Liver (tissue), 9 donors: ENCODE data around the gene CHST3. TPM values are rescaled to one million over a fixed set of nuclear protein-coding genes. Genes with fewer than 3 reads are reported as not detected.
"Not testable (repeated sequence)": the region's sequence is repeated elsewhere in the genome, so short reads cannot be mapped to it uniquely, and the experiment has no call there.

Source experiments
- DNase-seq: peaks from one replicate; pipeline ENCODE4 v3.0.0-alpha.2; 2017; ENCODE audit warnings: low spot score
- H3K27ac ChIP-seq, 2 donors: one replicate each; pipeline ENCODE4 v1.7.0; 2013; ENCODE audit warnings: inconsistent platforms in 2 of 2, low read length in 2 of 2, control low read depth in 1 of 2, low read depth in 1 of 2, mild to moderate bottlenecking in 1 of 2
- H3K27me3 ChIP-seq, 4 donors: one replicate each; pipeline versions ENCODE4 v1.6.1 to v1.7.0; 2013; ENCODE audit warnings: low read length in 3 of 4, inconsistent platforms in 1 of 4, mild to moderate bottlenecking in 1 of 4, moderate library complexity in 1 of 4; ENCODE audit not compliant: control insufficient read depth in 4 of 4, insufficient read depth in 4 of 4
- H3K36me3 ChIP-seq, 4 donors: one replicate each; pipeline versions ENCODE4 v1.6.1 to v1.7.0; 2013; ENCODE audit warnings: low read length in 3 of 4, mild to moderate bottlenecking in 3 of 4, low read depth in 1 of 4, moderate library complexity in 1 of 4; ENCODE audit not compliant: control insufficient read depth in 4 of 4, insufficient read depth in 3 of 4
- H3K4me1 ChIP-seq, 4 donors: one replicate each; pipeline versions ENCODE4 v1.6.1 to v1.7.0; 2013; ENCODE audit warnings: low read length in 3 of 4, mild to moderate bottlenecking in 3 of 4, moderate library complexity in 1 of 4; ENCODE audit not compliant: control insufficient read depth in 4 of 4, insufficient read depth in 4 of 4
- H3K4me3 ChIP-seq, 3 donors: one replicate each; pipeline versions ENCODE4 v1.6.1 to v1.7.0; 2013; ENCODE audit warnings: low read length in 3 of 3, control low read depth in 1 of 3, low read depth in 1 of 3, mild to moderate bottlenecking in 1 of 3
- H3K9ac ChIP-seq, 2 donors: one replicate each; pipeline ENCODE4 v1.7.0; 2013; ENCODE audit warnings: low read length in 2 of 2, mild to moderate bottlenecking in 2 of 2, moderate library complexity in 2 of 2, control low read depth in 1 of 2, low read depth in 1 of 2
- H3K9me3 ChIP-seq, 4 donors: one replicate each; pipeline versions ENCODE4 v1.6.1 to v1.7.0; 2013; ENCODE audit warnings: low read length in 3 of 4; ENCODE audit not compliant: control insufficient read depth in 4 of 4
- ATF3 ChIP-seq: IDR thresholded peaks from 2 replicates; pipeline ENCODE4 v1.6.1; 2016; ENCODE audit warnings: antibody characterized with exemption
- CTCF ChIP-seq: fragments of 150-350 bp; IDR thresholded peaks from 2 replicates; pipeline ENCODE4 v1.5.1; 2017; ENCODE audit warnings: improper control_type of control experiment, low read depth, low read length; ENCODE audit not compliant: missing input control
- EGR1 ChIP-seq, 2 donors: IDR thresholded peaks; 2 replicates each; pipeline ENCODE4 v1.6.1; 2016 to 2018; ENCODE audit warnings: antibody characterized with exemption in 2 of 2, low read depth in 2 of 2
- FOXA1 ChIP-seq: IDR thresholded peaks from 2 replicates; pipeline ENCODE4 v1.6.1; 2016; ENCODE audit warnings: antibody characterized with exemption
- FOXA2 ChIP-seq: IDR thresholded peaks from 2 replicates; pipeline ENCODE4 v1.6.1; 2016; ENCODE audit warnings: antibody characterized with exemption
- GABPA ChIP-seq, 2 donors: IDR thresholded peaks in 1 of 2; conservative IDR thresholded peaks in 1 of 2; 2 replicates each; pipeline ENCODE4 v1.6.1; 2016; ENCODE audit warnings: antibody characterized with exemption in 2 of 2, mild to moderate bottlenecking in 1 of 2, moderate library complexity in 1 of 2
- HNF4A ChIP-seq, 2 donors: conservative IDR thresholded peaks; 2 replicates each; pipeline ENCODE4 v1.6.1; 2016; ENCODE audit warnings: antibody characterized with exemption in 2 of 2, mild to moderate bottlenecking in 2 of 2
- HNF4G ChIP-seq: IDR thresholded peaks from 2 replicates; pipeline ENCODE4 v1.6.1; 2016; ENCODE audit warnings: antibody characterized with exemption
- JUND ChIP-seq, 2 donors: IDR thresholded peaks; 2 replicates each; pipeline ENCODE4 v1.6.1; 2016; ENCODE audit warnings: antibody characterized with exemption in 2 of 2
- MAX ChIP-seq: IDR thresholded peaks from 2 replicates; pipeline ENCODE4 v1.6.1; 2016; ENCODE audit warnings: antibody characterized with exemption
- NR2F2 ChIP-seq: IDR thresholded peaks from 2 replicates; pipeline ENCODE4 v1.6.1; 2016; ENCODE audit warnings: antibody characterized with exemption
- RAD21 ChIP-seq, 2 donors: IDR thresholded peaks; 2 replicates each; pipeline ENCODE4 v1.6.1; 2016; ENCODE audit warnings: antibody characterized with exemption in 2 of 2, mild to moderate bottlenecking in 2 of 2
- REST ChIP-seq: IDR thresholded peaks from 2 replicates; pipeline ENCODE4 v1.6.1; 2016; ENCODE audit warnings: antibody characterized with exemption, mild to moderate bottlenecking
- RXRA ChIP-seq, 2 donors: IDR thresholded peaks; 2 replicates each; pipeline ENCODE4 v1.6.1; 2017 to 2018; ENCODE audit warnings: antibody characterized with exemption in 2 of 2, mild to moderate bottlenecking in 1 of 2
- SP1 ChIP-seq: IDR thresholded peaks from 2 replicates; pipeline ENCODE4 v1.6.1; 2018; ENCODE audit warnings: antibody characterized with exemption, mild to moderate bottlenecking
- TAF1 ChIP-seq: conservative IDR thresholded peaks from 2 replicates; pipeline ENCODE4 v1.6.1; 2016; ENCODE audit warnings: antibody characterized with exemption, mild to moderate bottlenecking
- YY1 ChIP-seq: IDR thresholded peaks from 2 replicates; pipeline ENCODE4 v1.6.1; 2016; ENCODE audit warnings: antibody characterized with exemption, mild to moderate bottlenecking
- ZBTB33 ChIP-seq: IDR thresholded peaks from 2 replicates; pipeline ENCODE4 v1.6.1; 2016; ENCODE audit warnings: antibody characterized with exemption
- WGBS: extraction: QIAGEN DNeasy Blood & Tissue Kit; methylation state at CpG from one replicate; pipeline ENCODE4 v1.1.7; 2013; 5-methylcytosine and 5-hydroxymethylcytosine counted together
- polyA plus RNA-seq, 2 donors: library from polyadenylated mRNA; stranded (reverse) in 1 of 2; unstranded in 1 of 2; fragments of 200-250 nt in 1 of 2; fragments of >200 nt in 1 of 2; fragmentation: Nextera tagmentation in 1 of 2; extraction: Ambion mirVana in 1 of 2; gene quantifications; one replicate each; pipeline versions ENCODE4 v1.2.1 to v1.2.3, GENCODE V29; 2013 to 2015
- total RNA-seq, 2 donors: library from RNA; depleted of rRNA; stranded (reverse); fragments of >200 nt; gene quantifications; one replicate each; pipeline ENCODE4 v1.2.3, GENCODE V29; 2014
- donor health status: healthy.
- donor health status: healthy.
- donor health status: healthy.
- donor health status: healthy.
- donor health status: healthy.

The CHST3 gene
- total and polyA plus RNA-seq, 4 donors, result 0.29 to 4.3 (median 1.5) TPM

- Histone ChIP-seq H3K36me3 (no peaks in the 10 kb centered on the region), H3K9ac (no peak overlapping the region), H3K4me3 (no peak overlapping the region), H3K4me1 (peaks cover 0 to 15% (median 4%) of the 10 kb centered on the region in 4 donors), H3K27ac (no peak overlapping the region), H3K27me3 (peaks cover 0 to 7% (median 6%) of the 10 kb centered on the region in 4 donors), H3K9me3 (no peaks in the 10 kb centered on the region)
- TF ChIP-seq NR2F2, result no peak
- TF ChIP-seq ATF3, result no peak
- TF ChIP-seq FOXA2, result no peak
- TF ChIP-seq ZBTB33, result no peak
- no peak for TF ChIP-seq FOXA1
- no peak for TF ChIP-seq SP1
- no peak for TF ChIP-seq RAD21 (IDR thresholded peaks at IDR 0.05)
- TF ChIP-seq JUND (IDR thresholded peaks at IDR 0.05), result no peak
- TF ChIP-seq REST, result no peak
- no peak for TF ChIP-seq TAF1
- TF ChIP-seq RXRA (IDR thresholded peaks at IDR 0.05), result no peak
- no peak for TF ChIP-seq HNF4G
- no peak for TF ChIP-seq HNF4A (conservative IDR thresholded peaks at IDR 0.05)
- TF ChIP-seq MAX, result no peak
- no peak for TF ChIP-seq YY1
- TF ChIP-seq GABPA (IDR thresholded peaks at IDR 0.05 in 1 of 2, conservative IDR thresholded peaks at IDR 0.05 in 1 of 2), result no peak
- no peak for TF ChIP-seq CTCF
- no peak for TF ChIP-seq EGR1 (IDR thresholded peaks at IDR 0.05; ENCODE audit: low read depth in 2 of 2)
- no peak for DNase-seq
- 83% methylated on average over 6 of the region's 6 CpGs for WGBS
Measured at GRCh38 chr10:71966046-71967004, 2.1 kb downstream of the CHST3 start.

- 53% methylated on average over 8 of the region's 8 CpGs for WGBS
- H3K27ac ChIP-seq, H3K27me3 ChIP-seq, DNase-seq, H3K9ac ChIP-seq, H3K9me3 ChIP-seq, H3K36me3 ChIP-seq, H3K4me3 ChIP-seq: not testable (repeated sequence)
- peaks cover 0 to 15% (median 4%) of the 10 kb centered on the region in 4 donors for H3K4me1 ChIP-seq
Measured at GRCh38 chr10:71967958-71968357, 3.8 kb downstream of the CHST3 start.
